IPS-18a (cell line): ENCODE results near the gene CHTOP.

ENCODE experiments used
- H3K27ac ChIP-seq: one replicate; pipeline ENCODE4 v1.5.1; 2013; ENCODE audit warnings: low read length
- H3K27me3 ChIP-seq: one replicate; pipeline ENCODE4 v1.6.1; 2013; ENCODE audit warnings: mild to moderate bottlenecking, low read length; ENCODE audit not compliant: control insufficient read depth, insufficient read depth
- H3K36me3 ChIP-seq: one replicate; pipeline ENCODE4 v1.6.1; 2013; ENCODE audit warnings: low read depth, low read length; ENCODE audit not compliant: control insufficient read depth
- H3K4me1 ChIP-seq: one replicate; pipeline ENCODE4 v1.6.1; 2013; ENCODE audit warnings: low read depth, low read length; ENCODE audit not compliant: control insufficient read depth
- H3K4me3 ChIP-seq: one replicate; pipeline ENCODE4 v1.5.1; 2013; ENCODE audit warnings: low read length
- H3K9ac ChIP-seq: one replicate; pipeline ENCODE4 v1.6.1; 2013; ENCODE audit warnings: mild to moderate bottlenecking, low read length, moderate library complexity
- H3K9me3 ChIP-seq: one replicate; pipeline ENCODE4 v1.6.1; 2013; ENCODE audit warnings: low read depth, low read length; ENCODE audit not compliant: control insufficient read depth

Gene CHTOP

DNA sequence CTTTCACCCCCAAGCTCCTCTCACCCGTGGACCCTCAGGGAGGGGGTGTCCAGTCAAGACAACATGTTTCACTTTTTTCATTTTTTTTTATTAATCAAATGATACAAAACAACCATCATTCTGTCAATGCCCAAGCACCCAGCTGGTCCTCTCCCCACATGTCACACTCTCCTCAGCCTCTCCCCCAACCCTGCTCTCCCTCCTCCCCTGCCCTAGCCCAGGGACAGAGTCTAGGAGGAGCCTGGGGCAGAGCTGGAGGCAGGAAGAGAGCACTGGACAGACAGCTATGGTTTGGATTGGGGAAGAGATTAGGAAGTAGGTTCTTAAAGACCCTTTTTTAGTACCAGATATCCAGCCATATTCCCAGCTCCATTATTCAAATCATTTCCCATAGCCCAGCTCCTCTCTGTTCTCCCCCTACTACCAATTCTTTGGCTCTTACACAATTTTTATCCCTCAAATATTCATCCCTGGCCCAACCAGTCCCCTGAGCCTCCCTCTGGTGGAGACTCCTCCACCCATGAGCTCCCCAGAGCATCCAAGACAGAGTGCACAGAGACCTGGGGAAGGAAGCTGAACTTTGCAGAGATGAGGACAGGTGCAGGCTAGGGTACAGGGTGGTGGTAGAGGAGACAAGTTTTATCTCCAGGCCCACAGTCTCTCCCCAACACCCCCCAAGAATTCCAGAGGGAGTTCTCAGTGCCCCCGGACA lies 19.5 kb upstream of the CHTOP start:
- Histone ChIP-seq H3K4me3 (no peak overlapping the region), H3K9ac (no peak overlapping the region), H3K27me3 (no peaks in the 10 kb centered on the region), H3K27ac (no peak overlapping the region), H3K4me1 (peaks cover 17% of the 10 kb centered on the region), H3K36me3 (peaks cover 5% of the 10 kb centered on the region), H3K9me3 (no peaks in the 10 kb centered on the region)

- Histone ChIP-seq H3K36me3 (peaks cover 5% of the 10 kb centered on the region), H3K4me1 (peaks cover 14% of the 10 kb centered on the region), H3K27me3 (no peaks in the 10 kb centered on the region), H3K9me3 (no peaks in the 10 kb centered on the region), H3K27ac (no peak overlapping the region), H3K4me3 (no peak overlapping the region), H3K9ac (no peak overlapping the region)
These were observed 19.0 kb upstream of the CHTOP start for GRCh38 chr1:153614906-153615305.

- no peak overlapping the region for H3K27ac ChIP-seq
- peaks cover 5% of the 10 kb centered on the region for H3K36me3 ChIP-seq
- H3K4me1 ChIP-seq, result peaks cover 14% of the 10 kb centered on the region
- H3K9me3 ChIP-seq, result no peaks in the 10 kb centered on the region
- H3K4me3 ChIP-seq, result no peak overlapping the region
- no peaks in the 10 kb centered on the region for H3K27me3 ChIP-seq
- H3K9ac ChIP-seq, result no peak overlapping the region
These were observed 18.5 kb upstream of the CHTOP start for GRCh38 chr1:153615406-153615805.

DNA sequence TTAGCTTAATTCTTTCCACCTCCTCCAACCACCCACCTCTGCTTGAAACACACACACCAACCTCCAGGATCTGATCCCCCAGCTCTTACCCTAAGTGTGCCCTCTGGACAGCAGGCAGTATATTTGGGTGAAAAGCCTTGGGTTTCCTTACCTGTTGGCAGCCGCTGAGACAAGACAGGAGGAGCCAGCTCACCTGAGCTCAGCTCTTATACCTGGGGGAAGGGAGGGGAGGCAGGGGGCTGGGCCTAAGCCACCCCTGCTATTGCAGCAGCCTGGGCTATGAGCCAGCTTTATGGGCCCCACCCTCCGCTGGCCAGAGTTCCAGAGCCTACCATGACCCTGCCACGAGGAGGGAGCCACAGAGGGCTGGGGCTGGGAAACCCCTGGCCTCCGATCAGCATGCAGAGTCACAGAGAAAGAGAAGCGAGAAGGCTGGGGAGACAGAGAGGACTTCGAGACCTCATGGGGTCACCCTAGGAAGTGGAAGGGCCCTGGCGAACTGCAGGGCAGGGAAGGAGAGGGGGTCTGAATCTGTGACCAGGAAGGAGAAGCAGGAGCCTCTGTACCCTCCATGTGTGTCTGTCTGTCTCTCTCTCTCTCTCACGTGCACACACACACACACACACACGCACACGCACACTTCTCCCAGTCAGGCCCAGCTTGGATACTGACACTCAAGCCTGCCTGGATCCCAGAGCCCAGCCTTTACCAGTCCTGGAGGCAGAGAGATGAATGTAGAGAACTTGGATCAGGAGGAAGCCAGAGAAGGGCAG lies 17.5 kb upstream of the CHTOP start, which contains the start of gene S100A14:
Gene S100A14, minus strand, starts transcription at position 182 of the 773 bp plus-strand sequence. CDS start 467 bp downstream, outside the sequence.
- H3K27me3 ChIP-seq, result no peaks in the 10 kb centered on the region
- peaks cover 14% of the 10 kb centered on the region for H3K4me1 ChIP-seq
- H3K9ac ChIP-seq, result no peak within 1 kb of the TSS
- no peak within 1 kb of the TSS for H3K4me3 ChIP-seq
- no peaks in the 10 kb centered on the region for H3K9me3 ChIP-seq
- no peak within 1 kb of the TSS for H3K27ac ChIP-seq
- peaks cover 5% of the 10 kb centered on the region for H3K36me3 ChIP-seq

GRCh38 chr1:153616917-153617311 lies 17.0 kb upstream of the CHTOP start:
- Histone ChIP-seq H3K27me3 (no peaks in the 10 kb centered on the region), H3K36me3 (peaks cover 5% of the 10 kb centered on the region), H3K27ac (no peak overlapping the region), H3K9me3 (no peaks in the 10 kb centered on the region), H3K4me1 (peaks cover 14% of the 10 kb centered on the region), H3K9ac (no peak overlapping the region), H3K4me3 (no peak overlapping the region)

DNA sequence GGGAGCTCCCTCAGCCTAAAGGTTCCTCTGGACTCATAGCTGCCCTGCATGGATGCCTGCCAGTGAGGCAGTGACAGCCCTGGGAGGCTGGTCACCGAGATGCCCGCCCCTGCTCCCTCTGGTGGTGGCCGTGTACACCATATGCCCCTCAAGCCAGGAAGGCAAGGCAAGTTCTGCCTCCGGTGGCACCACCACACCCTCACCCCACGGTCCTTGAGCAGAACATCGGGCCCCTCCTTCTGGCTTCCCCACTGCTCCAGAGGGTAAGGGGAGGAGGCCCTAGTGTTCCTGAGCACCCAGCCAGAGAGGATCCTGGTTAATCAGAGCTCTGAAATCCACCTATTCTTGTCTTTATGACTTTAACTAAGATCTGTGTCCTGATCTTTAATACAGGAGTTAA lies 16.2 kb upstream of the CHTOP start:
- H3K36me3 ChIP-seq, result peaks cover 9% of the 10 kb centered on the region
- no peak overlapping the region for H3K27ac ChIP-seq
- H3K9ac ChIP-seq, result no peak overlapping the region

DNA sequence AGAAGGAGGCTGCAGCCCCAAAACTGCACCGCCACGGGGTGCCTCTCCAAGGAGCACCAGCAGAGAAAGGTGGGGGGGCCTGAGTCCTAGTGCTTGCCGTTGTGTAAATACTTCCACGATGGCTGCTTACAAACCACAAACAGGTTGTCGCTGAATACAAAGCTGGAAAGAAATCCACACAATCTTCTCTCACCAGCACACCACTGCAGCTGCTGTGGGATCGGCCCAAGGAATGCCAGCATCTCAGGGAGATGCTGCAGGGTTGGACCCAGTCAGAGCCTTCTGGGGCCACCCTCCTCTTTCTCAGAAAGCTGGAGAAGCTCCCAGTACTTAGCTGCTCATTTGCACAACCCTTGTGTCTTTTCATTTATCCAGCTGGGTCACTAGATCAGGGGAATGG lies 14.7 kb upstream of the CHTOP start:
- no peak overlapping the region for H3K9ac ChIP-seq
- no peaks in the 10 kb centered on the region for H3K9me3 ChIP-seq
- H3K27ac ChIP-seq, result no peak overlapping the region
- no peak overlapping the region for H3K4me3 ChIP-seq
- H3K4me1 ChIP-seq, result peaks cover 11% of the 10 kb centered on the region
- peaks cover 9% of the 10 kb centered on the region for H3K36me3 ChIP-seq
- H3K27me3 ChIP-seq, result no peaks in the 10 kb centered on the region

More for the DNA sequence above, 16.2 kb upstream of the CHTOP start:
- Histone ChIP-seq H3K4me3 (no peak overlapping the region), H3K27me3 (no peaks in the 10 kb centered on the region), H3K4me1 (peaks cover 8% of the 10 kb centered on the region), H3K9me3 (no peaks in the 10 kb centered on the region)

DNA sequence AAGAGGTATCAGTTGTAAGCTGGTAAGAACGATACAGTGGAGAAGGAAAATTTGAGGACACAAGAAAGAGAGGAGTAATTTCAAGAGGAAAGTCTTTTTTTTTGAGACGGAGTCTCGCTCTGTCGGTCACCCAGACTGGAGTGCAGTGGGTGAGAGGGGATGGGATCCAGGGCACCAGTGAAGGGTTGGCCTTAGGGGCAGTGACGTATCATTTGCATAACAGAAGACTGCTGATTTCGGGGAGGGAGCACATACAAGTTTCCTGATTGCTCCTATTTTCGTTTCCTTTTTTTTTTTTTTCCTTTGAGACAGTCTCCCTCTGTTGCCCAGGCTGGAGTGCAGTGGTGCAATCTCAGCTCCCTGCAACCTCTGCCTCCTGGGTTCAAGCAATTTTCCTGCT lies 10.8 kb upstream of the CHTOP start:
- H3K27me3 ChIP-seq, result no peaks in the 10 kb centered on the region
- peaks cover 19% of the 10 kb centered on the region for H3K4me1 ChIP-seq
- no peak overlapping the region for H3K9ac ChIP-seq
- no peak overlapping the region for H3K4me3 ChIP-seq
- no peaks in the 10 kb centered on the region for H3K9me3 ChIP-seq
- no peak overlapping the region for H3K27ac ChIP-seq
- H3K36me3 ChIP-seq, result peaks cover 14% of the 10 kb centered on the region

GRCh38 chr1:153624965-153625611 lies 8.8 kb upstream of the CHTOP start:
- H3K4me3 ChIP-seq, result no peak overlapping the region
- H3K27ac ChIP-seq, result no peak overlapping the region
- peaks cover 19% of the 10 kb centered on the region for H3K4me1 ChIP-seq
- no peak overlapping the region for H3K9ac ChIP-seq
- no peaks in the 10 kb centered on the region for H3K27me3 ChIP-seq
- H3K9me3 ChIP-seq, result no peaks in the 10 kb centered on the region
- H3K36me3 ChIP-seq, result peaks cover 9% of the 10 kb centered on the region

GRCh38 chr1:153626477-153626903 lies 7.4 kb upstream of the CHTOP start:
- Histone ChIP-seq H3K4me1 (peaks cover 19% of the 10 kb centered on the region), H3K9me3 (no peaks in the 10 kb centered on the region), H3K27ac (no peak overlapping the region), H3K4me3 (peak overlapping the region; percentile 65), H3K9ac (peak overlapping the region; percentile 30), H3K27me3 (no peaks in the 10 kb centered on the region), H3K36me3 (peaks cover 9% of the 10 kb centered on the region)

DNA sequence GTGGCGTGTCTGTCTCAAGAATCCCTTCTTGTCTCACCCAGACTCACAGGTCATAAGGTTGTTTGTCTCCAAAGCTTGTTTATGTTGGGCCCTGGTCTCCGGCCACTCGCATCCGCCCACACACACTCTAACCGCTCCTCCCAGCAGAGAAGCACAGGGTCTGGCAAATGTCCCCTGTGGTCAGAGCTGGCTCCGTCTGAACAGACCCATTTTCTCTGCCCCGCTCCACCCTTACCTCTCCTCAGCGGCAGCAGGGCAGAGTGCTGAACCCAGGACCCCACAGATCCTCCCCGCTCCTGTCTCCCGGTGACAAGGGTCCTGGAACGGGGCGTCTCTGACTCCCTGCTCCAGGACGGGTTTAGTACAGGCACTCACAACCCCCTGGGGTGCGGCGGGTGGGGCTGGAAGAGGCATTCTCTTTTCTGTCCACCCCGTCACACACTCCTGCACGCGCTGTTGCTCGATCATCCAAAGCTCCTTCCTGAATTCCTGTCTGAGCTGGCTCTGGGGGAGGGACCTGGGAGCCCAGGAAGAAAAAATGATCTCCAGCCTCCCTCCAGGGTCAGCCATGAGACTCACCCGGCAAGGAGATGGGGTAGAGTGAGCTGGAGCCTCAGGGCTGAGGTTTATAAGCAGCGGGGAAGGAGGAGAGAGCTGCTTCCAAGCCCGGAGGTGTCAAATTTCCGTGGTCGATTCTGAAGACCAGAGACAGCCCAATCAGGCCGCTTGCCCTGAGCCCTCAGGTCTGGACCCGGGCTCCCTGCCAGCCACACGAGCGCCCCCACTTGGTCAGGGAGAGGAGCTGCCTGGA lies 6.8 kb upstream of the CHTOP start, which contains the start of gene S100A13:
Gene S100A13, minus strand, starts transcription at position 602 of the 811 bp plus-strand sequence. CDS start 1,033 bp downstream, outside the sequence.
- Histone ChIP-seq H3K4me1 (peaks cover 19% of the 10 kb centered on the region), H3K4me3 (peak within 1 kb of the TSS; percentile 65), H3K9ac (peak within 1 kb of the TSS; percentile 30)

More for the DNA sequence above, 6.8 kb upstream of the CHTOP start, which contains the start of gene S100A13:
- no peaks in the 10 kb centered on the region for H3K27me3 ChIP-seq
- H3K36me3 ChIP-seq, result peaks cover 9% of the 10 kb centered on the region
- H3K9me3 ChIP-seq, result no peaks in the 10 kb centered on the region
- H3K27ac ChIP-seq, result peak within 1 kb of the TSS; percentile 8
